ENCODE results near the gene CELF5. TPM values are rescaled to one million over a fixed set of nuclear protein-coding genes. Genes with fewer than 3 reads are reported as not detected.

CELF5 gene
- total and polyA plus RNA-seq, 2 donors (not counting 1 experiment from before 2014, with no cell fraction given): 0.15 TPM; not detected in 1

DNA sequence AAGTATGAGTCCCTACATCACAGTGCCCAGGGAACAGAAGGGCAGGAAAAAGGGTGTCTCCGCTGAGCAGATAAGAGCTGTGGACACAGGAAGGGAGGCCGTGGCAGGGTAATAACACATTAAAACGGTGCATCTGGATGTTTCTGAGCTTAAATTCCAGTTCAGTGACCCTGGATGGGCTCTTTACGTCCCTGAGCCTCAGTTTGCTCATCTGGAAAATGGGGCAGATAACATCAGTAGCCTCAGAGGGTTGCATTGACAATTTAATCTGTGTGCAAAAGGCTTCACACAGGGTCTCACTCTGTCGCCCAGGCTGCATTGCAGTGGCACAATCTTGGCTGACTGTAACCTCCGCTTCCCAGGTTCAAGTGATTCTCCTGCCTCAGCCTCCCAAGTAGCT, 58.1 kb downstream of the CELF5 start:
- POLR2A ChIA-PET: no interaction called here
- H2AFZ ChIP-seq (ENCODE audit: insufficient read depth, low read depth, low read length, poor library complexity, severe bottlenecking): no peak overlapping the region
- CTCF ChIA-PET: no interaction called here
- no peak overlapping the region for H3K4me3 ChIP-seq (ENCODE audit: control extremely low read depth in 1 of 5, extremely low read depth in 1 of 5, insufficient read depth in 1 of 5, low read depth in 2 of 5, low read length in 4 of 5)
- no peaks in the 10 kb centered on the region for H3K36me3 ChIP-seq (replicated peaks in 1 of 2; ENCODE audit: control extremely low read depth in 1 of 2, control insufficient read depth in 1 of 2, extremely low read depth in 1 of 2, insufficient read depth in 2 of 2, low read length in 1 of 2)
- peaks cover 0 to 23% (median 0%) of the 10 kb centered on the region in 3 donors for H3K9me3 ChIP-seq (ENCODE audit: control extremely low read depth in 1 of 3, control insufficient read depth in 2 of 3, insufficient read depth in 1 of 3, low read length in 2 of 3)
- H3K27ac Mint-ChIP-seq: no peak overlapping the region
- H3K9me3 Mint-ChIP-seq (ENCODE audit: insufficient read depth): no peaks in the 10 kb centered on the region
- no peaks in the 10 kb centered on the region for H3K79me2 ChIP-seq (ENCODE audit: control insufficient read depth, insufficient read depth, low read length)
- H4K20me1 ChIP-seq (ENCODE audit: control insufficient read depth, insufficient read depth, low read length, poor library complexity, severe bottlenecking): no peaks in the 10 kb centered on the region
- DNase-seq (no peak), ATAC-seq (ENCODE audit: low read depth) (no peak)
- H3K4me1 ChIP-seq (ENCODE audit: control insufficient read depth in 2 of 2, insufficient read depth in 2 of 2, low read length in 2 of 2): peaks cover 9 to 17% of the 10 kb centered on the region in 2 donors
- TF ChIP-seq EZH2 (IDR thresholded peaks at IDR 0.05; ENCODE audit: borderline replicate concordance, insufficient read depth, low read depth, low read length, poor library complexity, severe bottlenecking): no peak
- TF ChIP-seq, protein P1, sequence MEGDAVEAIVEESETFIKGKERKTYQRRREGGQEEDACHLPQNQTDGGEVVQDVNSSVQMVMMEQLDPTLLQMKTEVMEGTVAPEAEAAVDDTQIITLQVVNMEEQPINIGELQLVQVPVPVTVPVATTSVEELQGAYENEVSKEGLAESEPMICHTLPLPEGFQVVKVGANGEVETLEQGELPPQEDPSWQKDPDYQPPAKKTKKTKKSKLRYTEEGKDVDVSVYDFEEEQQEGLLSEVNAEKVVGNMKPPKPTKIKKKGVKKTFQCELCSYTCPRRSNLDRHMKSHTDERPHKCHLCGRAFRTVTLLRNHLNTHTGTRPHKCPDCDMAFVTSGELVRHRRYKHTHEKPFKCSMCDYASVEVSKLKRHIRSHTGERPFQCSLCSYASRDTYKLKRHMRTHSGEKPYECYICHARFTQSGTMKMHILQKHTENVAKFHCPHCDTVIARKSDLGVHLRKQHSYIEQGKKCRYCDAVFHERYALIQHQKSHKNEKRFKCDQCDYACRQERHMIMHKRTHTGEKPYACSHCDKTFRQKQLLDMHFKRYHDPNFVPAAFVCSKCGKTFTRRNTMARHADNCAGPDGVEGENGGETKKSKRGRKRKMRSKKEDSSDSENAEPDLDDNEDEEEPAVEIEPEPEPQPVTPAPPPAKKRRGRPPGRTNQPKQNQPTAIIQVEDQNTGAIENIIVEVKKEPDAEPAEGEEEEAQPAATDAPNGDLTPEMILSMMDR (IDR thresholded peaks at IDR 0.05): no peak
- WGBS (ENCODE audit: insufficient coverage): 70% methylated on average over 6 of the region's 6 CpGs
- peaks cover 0 to 42% (median 6%) of the 10 kb centered on the region in 4 experiments for H3K27me3 ChIP-seq (replicated peaks in 1 of 4; ENCODE audit: control extremely low read depth in 1 of 4, control insufficient read depth in 3 of 4, insufficient read depth in 4 of 4, low read length in 3 of 4)
- H3K9ac ChIP-seq (ENCODE audit: low read length): no peak overlapping the region
- peaks cover 40% of the 10 kb centered on the region for H3K27me3 Mint-ChIP-seq
- H3K4me2 ChIP-seq (replicated peaks; ENCODE audit: low read depth, low read length, poor library complexity, severe bottlenecking): no peak overlapping the region
- no peak overlapping the region for H3K27ac ChIP-seq (ENCODE audit: low read length in 2 of 2)
- H3K4me3 Mint-ChIP-seq: no peak overlapping the region
- intact Hi-C loops (cut with micrococcal nuclease): no loop called here
- H3K4me1 Mint-ChIP-seq: peaks cover 6% of the 10 kb centered on the region

GRCh38 chr19:3283246-3283751, 58.8 kb downstream of the CELF5 start:
- no peak overlapping the region for H3K9ac ChIP-seq (ENCODE audit: low read length)
- ChIA-PET CTCF (no interaction called here), POLR2A (no interaction called here)

More at GRCh38 chr19:3283246-3283751, 58.8 kb downstream of the CELF5 start:
- Histone ChIP-seq H3K4me1 (ENCODE audit: control insufficient read depth in 2 of 2, insufficient read depth in 2 of 2, low read length in 2 of 2) (peaks cover 9 to 17% of the 10 kb centered on the region in 2 donors), H3K79me2 (ENCODE audit: control insufficient read depth, insufficient read depth, low read length) (no peaks in the 10 kb centered on the region), H3K9me3 (ENCODE audit: control extremely low read depth in 1 of 3, control insufficient read depth in 2 of 3, insufficient read depth in 1 of 3, low read length in 2 of 3) (peaks cover 0 to 23% (median 0%) of the 10 kb centered on the region in 3 donors), H3K27me3 (replicated peaks in 1 of 4; ENCODE audit: control extremely low read depth in 1 of 4, control insufficient read depth in 3 of 4, insufficient read depth in 4 of 4, low read length in 3 of 4) (peaks cover 0 to 42% (median 7%) of the 10 kb centered on the region in 4 experiments), H2AFZ (ENCODE audit: insufficient read depth, low read depth, low read length, poor library complexity, severe bottlenecking) (no peak overlapping the region), H3K4me3 (ENCODE audit: control extremely low read depth in 1 of 5, extremely low read depth in 1 of 5, insufficient read depth in 1 of 5, low read depth in 2 of 5, low read length in 4 of 5) (no peak overlapping the region), H3K4me2 (replicated peaks; ENCODE audit: low read depth, low read length, poor library complexity, severe bottlenecking) (no peak overlapping the region), H3K36me3 (replicated peaks in 1 of 2; ENCODE audit: control extremely low read depth in 1 of 2, control insufficient read depth in 1 of 2, extremely low read depth in 1 of 2, insufficient read depth in 2 of 2, low read length in 1 of 2) (no peaks in the 10 kb centered on the region), H3K27ac (ENCODE audit: low read length in 2 of 2) (no peak overlapping the region), H4K20me1 (ENCODE audit: control insufficient read depth, insufficient read depth, low read length, poor library complexity, severe bottlenecking) (no peaks in the 10 kb centered on the region)
- Mint-ChIP-seq H3K27me3 (peaks cover 40% of the 10 kb centered on the region), H3K27ac (no peak overlapping the region), H3K9me3 (ENCODE audit: insufficient read depth) (no peaks in the 10 kb centered on the region), H3K4me1 (peaks cover 6% of the 10 kb centered on the region), H3K4me3 (no peak overlapping the region)
- ATAC-seq (ENCODE audit: low read depth) (no peak), DNase-seq (no peak)
- 85% methylated on average over 7 of the region's 7 CpGs for WGBS (ENCODE audit: insufficient coverage)
- intact Hi-C loops (cut with micrococcal nuclease): no loop called here
- TF ChIP-seq, protein P1 (IDR thresholded peaks at IDR 0.05): no peak
- no peak for TF ChIP-seq EZH2 (IDR thresholded peaks at IDR 0.05; ENCODE audit: borderline replicate concordance, insufficient read depth, low read depth, low read length, poor library complexity, severe bottlenecking)

All from B cell (primary cell).